Breast epithelium (tissue), 3 donors: Measurements from ENCODE around the gene C3orf18.

ENCODE experiments used
- POLR2A ChIP-seq: fragments of 450-650 bp; IDR thresholded peaks from one replicate; pipeline ENCODE4 v1.6.1; 2016; ENCODE audit warnings: antibody characterized with exemption, mild to moderate bottlenecking, moderate library complexity
- POLR2AphosphoS5 ChIP-seq, 3 donors: sonication (generic); formaldehyde crosslinking; IDR thresholded peaks; one replicate each; pipeline ENCODE4 v1.6.1; 2017; ENCODE audit warnings: antibody characterized with exemption in 3 of 3

DNA sequence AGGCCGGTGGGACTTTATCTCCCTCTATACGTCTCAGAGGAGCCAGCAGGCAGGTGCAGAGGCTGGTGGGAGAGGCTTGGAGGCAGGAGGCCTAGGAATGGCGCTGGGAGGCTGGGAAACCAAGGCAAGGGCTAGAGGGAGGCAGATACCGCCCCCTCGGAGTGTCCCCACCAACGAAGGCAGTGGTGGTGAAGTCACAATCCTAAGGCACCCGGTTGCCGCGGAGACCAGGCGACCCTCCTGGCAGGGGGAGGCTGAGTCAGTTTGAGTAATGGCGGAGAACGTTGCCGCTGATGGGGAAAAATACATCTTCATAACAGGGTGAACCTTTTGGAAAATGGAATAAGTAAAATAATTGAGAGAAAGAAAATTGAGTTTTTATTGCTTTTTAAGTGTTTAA, 34.2 kb downstream of the C3orf18 start:
- TF ChIP-seq POLR2AphosphoS5 (IDR thresholded peaks at IDR 0.05) (no peak), POLR2A (no peak)
